ENCODE results near the gene CASP2. TPM values are rescaled to one million over a fixed set of nuclear protein-coding genes. Genes with fewer than 3 reads are reported as not detected.

CASP2 gene
- polyA plus RNA-seq, 1 donor (not counting 4 experiments of a cell fraction or from before 2014, with no cell fraction given) = 12.8 TPM

- H3K27ac ChIP-seq (ENCODE audit: control insufficient read depth, insufficient read depth, low read length) = no peak overlapping the region
- TF ChIP-seq CTCF (optimal IDR thresholded peaks at IDR 0.05 in 1 of 3, IDR thresholded peaks at IDR 0.05 in 1 of 3, conservative IDR thresholded peaks at IDR 0.05 in 1 of 3; ENCODE audit: extremely low read depth in 1 of 3, insufficient read depth in 2 of 3, low read length in 3 of 3) = no peak
- TF ChIP-seq EZH2 (IDR thresholded peaks at IDR 0.05; ENCODE audit: low read length) = no peak
Measured at GRCh38 chr7:143341842-143342241, 53.7 kb downstream of the CASP2 start.

GRCh38 chr7:143343596-143343995 lies 55.4 kb downstream of the CASP2 start:
- no peak for FAIRE-seq
- Histone ChIP-seq H3K36me3 (ENCODE audit: control insufficient read depth in 2 of 2, extremely low read depth in 1 of 2, insufficient read depth in 2 of 2, low read length in 2 of 2) (no peaks in the 10 kb centered on the region), H3K27me3 (ENCODE audit: control insufficient read depth, extremely low read depth, insufficient read depth, low read length) (peaks cover 12% of the 10 kb centered on the region)

More at GRCh38 chr7:143341842-143342241, 53.7 kb downstream of the CASP2 start:
- no peak overlapping the region for H3K9ac ChIP-seq (ENCODE audit: control insufficient read depth, extremely low read depth, insufficient read depth, low read length)
- H2AFZ ChIP-seq (ENCODE audit: control insufficient read depth, low read length) = no peak overlapping the region
- no peaks in the 10 kb centered on the region for H4K20me1 ChIP-seq (ENCODE audit: control insufficient read depth, extremely low read depth, insufficient read depth, low read length)
- H3K79me2 ChIP-seq (ENCODE audit: control insufficient read depth, insufficient read depth, low read length) = no peaks in the 10 kb centered on the region
- H3K27me3 ChIP-seq (ENCODE audit: control insufficient read depth, extremely low read depth, insufficient read depth, low read length) = peaks cover 11% of the 10 kb centered on the region
- no peaks in the 10 kb centered on the region for H3K36me3 ChIP-seq (ENCODE audit: control insufficient read depth in 2 of 2, extremely low read depth in 1 of 2, insufficient read depth in 2 of 2, low read length in 2 of 2)
- H3K4me2 ChIP-seq (ENCODE audit: control insufficient read depth, extremely low read depth, insufficient read depth, low read depth, low read length) = no peak overlapping the region
- FAIRE-seq (no peak), DNase-seq (ENCODE audit: low read depth, low spot score) (no peak)
- H3K9me1 ChIP-seq (ENCODE audit: control insufficient read depth, extremely low read depth, insufficient read depth, low read length) = no peaks in the 10 kb centered on the region
- no peaks in the 10 kb centered on the region for H3K4me1 ChIP-seq (ENCODE audit: control insufficient read depth, extremely low read depth, insufficient read depth, low read length)
- H3K9me3 ChIP-seq (ENCODE audit: control insufficient read depth, low read depth, low read length) = no peaks in the 10 kb centered on the region
- dilution Hi-C loops (cut with MboI; ENCODE audit: extremely low pct_ligation_motif_present, low sequenced_read_pairs) = no loop called here
- no peak overlapping the region for H3K4me3 ChIP-seq (ENCODE audit: control insufficient read depth in 2 of 3, extremely low read depth in 1 of 3, insufficient read depth in 2 of 3, low read depth in 1 of 3, low read length in 3 of 3)

More at GRCh38 chr7:143343596-143343995, 55.4 kb downstream of the CASP2 start:
- H2AFZ ChIP-seq (ENCODE audit: control insufficient read depth, low read length) = no peak overlapping the region
- H3K4me1 ChIP-seq (ENCODE audit: control insufficient read depth, extremely low read depth, insufficient read depth, low read length) = no peaks in the 10 kb centered on the region
- no peaks in the 10 kb centered on the region for H4K20me1 ChIP-seq (ENCODE audit: control insufficient read depth, extremely low read depth, insufficient read depth, low read length)
- DNase-seq (ENCODE audit: low read depth, low spot score) = no peak
- no peak overlapping the region for H3K4me3 ChIP-seq (ENCODE audit: control insufficient read depth in 2 of 3, extremely low read depth in 1 of 3, insufficient read depth in 2 of 3, low read depth in 1 of 3, low read length in 3 of 3)
- H3K4me2 ChIP-seq (ENCODE audit: control insufficient read depth, extremely low read depth, insufficient read depth, low read depth, low read length) = no peak overlapping the region
- H3K27ac ChIP-seq (ENCODE audit: control insufficient read depth, insufficient read depth, low read length) = no peak overlapping the region
- H3K9ac ChIP-seq (ENCODE audit: control insufficient read depth, extremely low read depth, insufficient read depth, low read length) = no peak overlapping the region
- no peak for TF ChIP-seq CTCF (optimal IDR thresholded peaks at IDR 0.05 in 1 of 3, IDR thresholded peaks at IDR 0.05 in 1 of 3, conservative IDR thresholded peaks at IDR 0.05 in 1 of 3; ENCODE audit: extremely low read depth in 1 of 3, insufficient read depth in 2 of 3, low read length in 3 of 3)
- TF ChIP-seq EZH2 (IDR thresholded peaks at IDR 0.05; ENCODE audit: low read length) = no peak
- dilution Hi-C loops (cut with MboI; ENCODE audit: extremely low pct_ligation_motif_present, low sequenced_read_pairs) = no loop called here
- H3K9me3 ChIP-seq (ENCODE audit: control insufficient read depth, low read depth, low read length) = no peaks in the 10 kb centered on the region
- no peaks in the 10 kb centered on the region for H3K79me2 ChIP-seq (ENCODE audit: control insufficient read depth, insufficient read depth, low read length)
- H3K9me1 ChIP-seq (ENCODE audit: control insufficient read depth, extremely low read depth, insufficient read depth, low read length) = no peaks in the 10 kb centered on the region

All from keratinocyte (primary cell).